GM12875 (cell line): Measurements from ENCODE around the gene AP2B1.

Experiments used
- H3K4me3 ChIP-seq: one replicate; pipeline ENCODE4 v1.5.1; 2011; ENCODE audit warnings: low read depth, low read length, control low read depth
- CTCF ChIP-seq: IDR thresholded peaks from 2 replicates; pipeline ENCODE4 v1.5.1; 2011; ENCODE audit warnings: low read depth, mild to moderate bottlenecking, control low read depth, inconsistent platforms, low read length, moderate library complexity, borderline replicate concordance; ENCODE audit not compliant: insufficient read depth

AP2B1 gene

GRCh38 chr17:35708951-35709350, 121.8 kb downstream of the AP2B1 start:
- TF ChIP-seq CTCF: no peak
- no peak overlapping the region for H3K4me3 ChIP-seq

- no peak overlapping the region for H3K4me3 ChIP-seq
Observed at GRCh38 chr17:35709874-35710273, 122.8 kb downstream of the AP2B1 start.

GRCh38 chr17:35710950-35711349, 123.8 kb downstream of the AP2B1 start:
- TF ChIP-seq CTCF: no peak
- H3K4me3 ChIP-seq: no peak overlapping the region

More at GRCh38 chr17:35709874-35710273, 122.8 kb downstream of the AP2B1 start:
- no peak for TF ChIP-seq CTCF

GRCh38 chr17:35713069-35713728, 126.1 kb downstream of the AP2B1 start:
- H3K4me3 ChIP-seq: no peak overlapping the region
- no peak for TF ChIP-seq CTCF

GRCh38 chr17:35714988-35715387, 127.9 kb downstream of the AP2B1 start:
- no peak overlapping the region for H3K4me3 ChIP-seq
- no peak for TF ChIP-seq CTCF

GRCh38 chr17:35715416-35715815, 128.3 kb downstream of the AP2B1 start:
- TF ChIP-seq CTCF: no peak

GRCh38 chr17:35716173-35716572, 129.1 kb downstream of the AP2B1 start:
- TF ChIP-seq CTCF: no peak
- no peak overlapping the region for H3K4me3 ChIP-seq

More at GRCh38 chr17:35715416-35715815, 128.3 kb downstream of the AP2B1 start:
- no peak overlapping the region for H3K4me3 ChIP-seq
